Measurements from ENCODE around the gene JMJD1C.

DNA sequence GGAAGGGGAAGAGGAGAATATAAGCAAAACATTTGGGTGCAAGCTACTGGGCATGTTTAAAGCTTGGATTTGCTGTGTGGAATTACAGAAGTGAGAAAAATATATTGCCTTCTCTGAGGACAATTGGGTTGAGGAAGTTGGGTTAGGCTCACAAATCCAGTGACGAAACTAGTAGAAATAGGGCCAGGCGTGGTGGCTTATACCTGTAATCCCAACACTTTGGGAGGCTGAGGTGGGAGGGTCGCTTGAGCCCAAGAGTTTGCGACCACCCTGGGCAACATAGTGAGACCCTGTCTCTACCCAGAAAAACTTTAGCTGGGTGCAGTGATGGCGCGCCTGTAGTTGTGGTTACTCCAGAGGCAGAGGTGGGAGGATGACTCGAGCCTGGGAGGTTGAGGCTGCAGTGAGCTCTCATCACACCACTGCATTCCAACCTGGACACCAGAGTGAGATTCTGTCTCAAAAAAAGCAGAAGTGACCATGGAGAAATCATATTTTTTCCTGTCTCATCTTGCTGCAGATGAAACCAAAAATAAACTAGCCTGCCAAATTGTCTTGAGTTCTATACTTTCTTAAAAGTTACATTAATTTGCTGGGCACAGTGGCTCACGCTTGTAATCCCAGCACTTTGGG lies 310.3 kb downstream of the JMJD1C start:
- TF ChIP-seq, protein P1, sequence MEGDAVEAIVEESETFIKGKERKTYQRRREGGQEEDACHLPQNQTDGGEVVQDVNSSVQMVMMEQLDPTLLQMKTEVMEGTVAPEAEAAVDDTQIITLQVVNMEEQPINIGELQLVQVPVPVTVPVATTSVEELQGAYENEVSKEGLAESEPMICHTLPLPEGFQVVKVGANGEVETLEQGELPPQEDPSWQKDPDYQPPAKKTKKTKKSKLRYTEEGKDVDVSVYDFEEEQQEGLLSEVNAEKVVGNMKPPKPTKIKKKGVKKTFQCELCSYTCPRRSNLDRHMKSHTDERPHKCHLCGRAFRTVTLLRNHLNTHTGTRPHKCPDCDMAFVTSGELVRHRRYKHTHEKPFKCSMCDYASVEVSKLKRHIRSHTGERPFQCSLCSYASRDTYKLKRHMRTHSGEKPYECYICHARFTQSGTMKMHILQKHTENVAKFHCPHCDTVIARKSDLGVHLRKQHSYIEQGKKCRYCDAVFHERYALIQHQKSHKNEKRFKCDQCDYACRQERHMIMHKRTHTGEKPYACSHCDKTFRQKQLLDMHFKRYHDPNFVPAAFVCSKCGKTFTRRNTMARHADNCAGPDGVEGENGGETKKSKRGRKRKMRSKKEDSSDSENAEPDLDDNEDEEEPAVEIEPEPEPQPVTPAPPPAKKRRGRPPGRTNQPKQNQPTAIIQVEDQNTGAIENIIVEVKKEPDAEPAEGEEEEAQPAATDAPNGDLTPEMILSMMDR (conservative IDR thresholded peaks at IDR 0.05; ENCODE audit: low read length) = no peak
- TF ChIP-seq EZH2phosphoT487 (IDR thresholded peaks at IDR 0.05; ENCODE audit: borderline replicate concordance) = no peak

All from Loucy (cell line).